CD14-positive monocyte (primary cell): Measurements from ENCODE around the gene PRR16. TPM values are rescaled to one million over a fixed set of nuclear protein-coding genes. Genes with fewer than 3 reads are reported as not detected.

Source experiments
- DNase-seq, 3 donors: peaks; one replicate each; pipeline ENCODE4 v3.0.0-alpha.2; 2011 to 2022
- H2AFZ ChIP-seq: 2 replicates; pipeline ENCODE4 v1.6.0; 2012; ENCODE audit warnings: mild to moderate bottlenecking, low read depth, low read length, inconsistent platforms; ENCODE audit not compliant: insufficient read depth, poor library complexity, severe bottlenecking
- H3K27ac ChIP-seq, 2 donors: 1 replicate in 1 of 2; 2 replicates in 1 of 2; pipeline ENCODE4 v1.5.1; 2012 to 2013; ENCODE audit warnings: low read length in 2 of 2, control low read depth in 1 of 2, inconsistent platforms in 1 of 2, low read depth in 1 of 2, mild to moderate bottlenecking in 1 of 2
- H3K27me3 ChIP-seq, 2 donors: one replicate each; pipeline versions ENCODE4 v1.6.0 to v1.6.1; 2011 to 2013; ENCODE audit warnings: low read length in 2 of 2; ENCODE audit not compliant: control insufficient read depth in 2 of 2, insufficient read depth in 2 of 2
- H3K36me3 ChIP-seq, 2 donors: replicated peaks in 1 of 2; 1 replicate in 1 of 2; 2 replicates in 1 of 2; pipeline versions ENCODE4 v1.5.1 to v1.6.1; 2012 to 2013; ENCODE audit warnings: low read length in 2 of 2, control low read depth in 1 of 2, inconsistent platforms in 1 of 2, mild to moderate bottlenecking in 1 of 2; ENCODE audit not compliant: insufficient read depth in 2 of 2, control insufficient read depth in 1 of 2
- H3K4me1 ChIP-seq, 2 donors: 1 replicate in 1 of 2; 2 replicates in 1 of 2; pipeline versions ENCODE4 v1.5.1 to v1.6.1; 2012 to 2013; ENCODE audit warnings: low read length in 2 of 2, control low read depth in 1 of 2, inconsistent platforms in 1 of 2, mild to moderate bottlenecking in 1 of 2, moderate library complexity in 1 of 2; ENCODE audit not compliant: insufficient read depth in 2 of 2, control insufficient read depth in 1 of 2
- H3K4me2 ChIP-seq: replicated peaks from 2 replicates; pipeline ENCODE3; 2012; ENCODE audit warnings: low read length, moderate library complexity, mild to moderate bottlenecking; ENCODE audit not compliant: poor library complexity, severe bottlenecking; ENCODE audit errors: extremely low read depth
- H3K4me3 ChIP-seq, 3 experiments: fragments of 200-600 bp in 1 of 3; sonication (generic) in 1 of 3; replicated peaks in 1 of 3; 1 replicate in 2 of 3; 2 replicates in 1 of 3; pipeline ENCODE4 v1.5.1; 2011 to 2013; ENCODE audit warnings: low read length in 3 of 3, mild to moderate bottlenecking in 3 of 3, control low read depth in 2 of 3, low read depth in 2 of 3, inconsistent platforms in 1 of 3, moderate library complexity in 1 of 3
- H3K79me2 ChIP-seq: 2 replicates; pipeline ENCODE4 v1.6.0; 2012; ENCODE audit warnings: mild to moderate bottlenecking, control low read depth, inconsistent platforms, low read length, moderate library complexity; ENCODE audit not compliant: insufficient read depth
- H3K9ac ChIP-seq: 2 replicates; pipeline ENCODE4 v1.6.0; 2017; ENCODE audit warnings: low read length, mild to moderate bottlenecking; ENCODE audit not compliant: insufficient read depth, poor library complexity, severe bottlenecking
- H3K9me3 ChIP-seq, 2 donors: replicated peaks in 1 of 2; 1 replicate in 1 of 2; 2 replicates in 1 of 2; pipeline versions ENCODE4 v1.5.1 to v1.6.1; 2012 to 2013; ENCODE audit warnings: low read length in 2 of 2, control low read depth in 1 of 2; ENCODE audit not compliant: control insufficient read depth in 1 of 2, insufficient read depth in 1 of 2
- H4K20me1 ChIP-seq: 2 replicates; pipeline ENCODE4 v1.6.0; 2012; ENCODE audit warnings: mild to moderate bottlenecking, low read length, control low read depth, moderate library complexity; ENCODE audit not compliant: insufficient read depth
- H3K27ac Mint-ChIP-seq, 7 donors: one replicate each; pipeline ENCODE4 v1.8.0; 2020; ENCODE audit warnings: mild to moderate bottlenecking in 7 of 7, mixed read lengths in 7 of 7, moderate library complexity in 6 of 7, inconsistent platforms in 2 of 7
- H3K27me3 Mint-ChIP-seq, 3 donors: one replicate each; pipeline ENCODE4 v1.8.0; 2021 to 2022; ENCODE audit warnings: low read depth in 3 of 3, mild to moderate bottlenecking in 3 of 3, mixed read lengths in 3 of 3, moderate library complexity in 3 of 3, inconsistent platforms in 1 of 3
- H3K36me3 Mint-ChIP-seq, 2 donors: one replicate each; pipeline ENCODE4 v1.8.0; 2020; ENCODE audit warnings: mixed read lengths in 2 of 2, inconsistent platforms in 1 of 2, mild to moderate bottlenecking in 1 of 2
- H3K4me1 Mint-ChIP-seq: one replicate; pipeline ENCODE4 v1.8.0; 2020; ENCODE audit warnings: mild to moderate bottlenecking, mixed read lengths
- H3K4me3 Mint-ChIP-seq, 2 donors: one replicate each; pipeline ENCODE4 v1.8.0; 2020; ENCODE audit warnings: mild to moderate bottlenecking in 2 of 2, mixed read lengths in 2 of 2, moderate library complexity in 1 of 2
- H3K9me3 Mint-ChIP-seq, 7 donors: one replicate each; pipeline ENCODE4 v1.8.0; 2020 to 2022; ENCODE audit warnings: mixed read lengths in 7 of 7, mild to moderate bottlenecking in 6 of 7, moderate library complexity in 6 of 7, inconsistent platforms in 2 of 7
- CTCF ChIP-seq: fragments of 200-600 bp; IDR thresholded peaks from one replicate; pipeline ENCODE4 v1.8.0; 2022; ENCODE audit warnings: antibody characterized with exemption, mild to moderate bottlenecking
- WGBS: methylation state at CpG from one replicate; pipeline ENCODE4 v1.1.5; 2013; ENCODE audit warnings: missing lambda C conversion rate; ENCODE audit not compliant: insufficient coverage; 5-methylcytosine and 5-hydroxymethylcytosine counted together
- intact Hi-C, 2 donors: fragments of 100-400 bp; cut with micrococcal nuclease; formaldehyde crosslinking; loops; one replicate each; pipeline versions ENCODE4 v1.15.0 to v1.15.1; 2023
- polyA plus RNA-seq, 3 donors: library from polyadenylated mRNA; depleted of rRNA in 1 of 3; unstranded in 2 of 3; stranded (reverse) in 1 of 3; fragments of 300-500 nt in 2 of 3; fragments of >200 nt in 1 of 3; fragmentation: Illumina TruSeq in 2 of 3; gene quantifications; 1 replicate in 2 of 3; 2 replicates in 1 of 3; pipeline ENCODE4 v1.2.3, GENCODE V29; 2012 to 2021

PRR16 gene
- polyA plus RNA-seq, 3 donors: 0.14 to 0.74 (median 0.56) TPM

GRCh38 chr5:120456006-120456405, 8.1 kb upstream of the PRR16 start:
- Histone ChIP-seq H3K4me3 (no peak overlapping the region), H3K9ac (no peak overlapping the region), H3K4me1 (peaks cover 4 to 5% of the 10 kb centered on the region in 2 donors), H3K27ac (no peak overlapping the region), H3K27me3 (no peaks in the 10 kb centered on the region), H3K79me2 (no peaks in the 10 kb centered on the region), H4K20me1 (no peaks in the 10 kb centered on the region), H3K4me2 (no peak overlapping the region), H3K36me3 (no peaks in the 10 kb centered on the region), H2AFZ (no peak overlapping the region), H3K9me3 (peaks cover 0 to 6% of the 10 kb centered on the region in 2 donors)
- intact Hi-C loops: no loop called here
- no peak overlapping the region for H3K27ac Mint-ChIP-seq
- no peak for DNase-seq
- peaks cover 7% of the 10 kb centered on the region for H3K4me1 Mint-ChIP-seq
- no peak overlapping the region for H3K4me3 Mint-ChIP-seq
- no CpG with 5 or more reads among the region's 3 CpGs for WGBS
- no peaks in the 10 kb centered on the region for H3K36me3 Mint-ChIP-seq
- peaks cover 0 to under 1% (median 0%) of the 10 kb centered on the region in 7 donors for H3K9me3 Mint-ChIP-seq
- TF ChIP-seq CTCF: no peak
- peaks cover 0 to 2% (median 0%) of the 10 kb centered on the region in 3 donors for H3K27me3 Mint-ChIP-seq

- intact Hi-C loops: no loop called here
- peak; percentile 52 to 72 (median 67) for DNase-seq
- TF ChIP-seq CTCF: peak; percentile 90
Measured at GRCh38 chr5:120457839-120458507, 6.1 kb upstream of the PRR16 start.

More at GRCh38 chr5:120457839-120458507, 6.1 kb upstream of the PRR16 start:
- WGBS: 74% methylated on average over 11 of the region's 20 CpGs
- Histone ChIP-seq H3K9me3 (no peaks in the 10 kb centered on the region), H3K9ac (peak overlapping the region; percentile 46), H3K4me3 (peak overlapping the region; percentile 56 to 93 (median 78)), H3K27ac (peak overlapping the region in 1 of 2 donors; percentile 66), H3K36me3 (no peaks in the 10 kb centered on the region), H3K79me2 (no peaks in the 10 kb centered on the region), H2AFZ (peak overlapping the region; percentile 81), H3K4me1 (peaks cover 6 to 8% of the 10 kb centered on the region in 2 donors), H3K27me3 (no peaks in the 10 kb centered on the region), H4K20me1 (no peaks in the 10 kb centered on the region), H3K4me2 (peak overlapping the region; percentile 72)
- Mint-ChIP-seq H3K36me3 (no peaks in the 10 kb centered on the region), H3K27ac (peak overlapping the region in 4 of 7 donors; percentile 50 to 88 (median 69)), H3K9me3 (no peaks in the 10 kb centered on the region), H3K4me1 (peaks cover 11% of the 10 kb centered on the region), H3K27me3 (peaks cover 0 to 2% (median under 1%) of the 10 kb centered on the region in 3 donors), H3K4me3 (peak overlapping the region; percentile 84 to 85)
